Hematopoietic multipotent progenitor cell (in vitro differentiated cells): ENCODE measurements around the gene CYTH1. TPM values are rescaled to one million over a fixed set of nuclear protein-coding genes. Genes with fewer than 3 reads are reported as not detected.

Experiments used
- DNase-seq, 3 donors: peaks; one replicate each; pipeline ENCODE4 v3.0.0-alpha.2; 2011 to 2015; ENCODE audit warnings: low read depth in 2 of 3, low spot score in 2 of 3
- total RNA-seq: library from RNA; depleted of rRNA; stranded (reverse); fragments of >200 nt; gene quantifications from one replicate; pipeline ENCODE4 v1.2.3, GENCODE V29; 2012

The CYTH1 gene
- total RNA-seq, 1 donor: 49.0 TPM

DNA sequence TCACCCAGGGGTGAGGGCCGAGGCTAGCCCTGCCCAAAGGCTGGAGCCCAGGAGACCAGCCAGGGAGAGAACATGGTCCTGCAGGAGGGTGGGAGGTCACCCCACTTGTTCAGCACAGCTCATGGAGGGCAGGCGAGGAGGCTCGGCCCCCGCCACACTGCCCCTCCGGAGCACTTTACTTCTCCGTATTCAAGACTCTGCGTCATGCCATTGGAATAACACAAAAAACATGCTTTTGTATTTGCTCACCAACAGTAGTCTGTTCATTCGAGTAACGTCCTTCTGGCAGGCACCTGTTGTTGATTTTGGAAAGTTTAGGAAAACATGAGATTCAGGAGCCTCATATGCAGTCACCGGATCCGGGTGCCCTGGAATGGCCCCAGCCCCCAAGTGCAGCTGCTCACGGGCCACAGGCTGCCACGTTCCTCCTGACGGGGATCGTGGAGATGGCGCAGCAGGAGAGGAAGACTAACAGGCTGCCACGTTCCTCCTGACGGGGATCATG, 123.7 kb downstream of the CYTH1 start:
- no peak for DNase-seq

- DNase-seq: no peak
Measured at GRCh38 chr17:78655251-78655940, 126.7 kb downstream of the CYTH1 start.

- no peak for DNase-seq
Measured at GRCh38 chr17:78654325-78654724, 127.7 kb downstream of the CYTH1 start.

DNA sequence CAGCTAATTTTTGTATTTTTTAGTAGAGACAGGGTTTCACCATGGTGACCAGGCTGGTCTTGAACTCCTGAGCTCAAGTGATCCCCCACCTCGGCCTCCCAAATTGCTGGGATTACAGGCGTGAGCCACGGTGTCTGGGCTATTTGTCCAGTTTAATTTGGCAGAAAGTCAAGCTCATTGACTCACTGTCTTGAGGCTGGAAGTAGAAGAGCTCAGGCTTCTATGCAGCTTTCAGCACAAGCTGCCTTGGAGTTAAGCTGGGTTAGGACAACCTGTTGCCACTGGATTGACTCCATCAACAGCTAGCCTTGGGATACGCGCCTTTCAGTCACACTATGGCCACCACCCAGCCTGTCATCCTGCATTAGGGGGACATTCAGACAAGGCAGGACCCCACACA, 128.7 kb downstream of the CYTH1 start:
- DNase-seq: no peak

GRCh38 chr17:78652913-78653312, 129.2 kb downstream of the CYTH1 start:
- DNase-seq: no peak

DNA sequence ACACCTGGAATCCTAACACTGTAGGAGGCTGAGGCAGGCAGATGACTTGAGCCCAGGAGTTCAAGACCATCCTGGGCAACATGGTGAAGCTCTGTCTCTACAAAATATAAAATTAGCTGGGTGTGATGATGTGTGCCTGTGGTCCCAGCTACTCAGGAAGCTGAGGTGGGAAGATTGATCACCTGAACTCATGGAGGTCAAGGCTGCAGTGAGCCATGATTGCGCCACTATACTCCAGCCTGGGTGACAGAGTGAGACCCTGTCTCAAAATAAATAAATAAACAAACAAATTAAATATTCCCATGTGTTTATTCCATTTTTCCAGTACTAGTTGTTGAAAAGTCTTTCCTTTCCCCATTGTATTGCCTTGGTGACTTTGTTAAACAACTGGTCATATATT, 130.0 kb downstream of the CYTH1 start:
- DNase-seq: no peak

GRCh38 chr17:78651554-78651953, 130.5 kb downstream of the CYTH1 start:
- no peak for DNase-seq

- DNase-seq: no peak
Measured at GRCh38 chr17:78650093-78650715, 131.9 kb downstream of the CYTH1 start.

- no peak for DNase-seq
Measured at GRCh38 chr17:78648293-78648692, 133.8 kb downstream of the CYTH1 start.

DNA sequence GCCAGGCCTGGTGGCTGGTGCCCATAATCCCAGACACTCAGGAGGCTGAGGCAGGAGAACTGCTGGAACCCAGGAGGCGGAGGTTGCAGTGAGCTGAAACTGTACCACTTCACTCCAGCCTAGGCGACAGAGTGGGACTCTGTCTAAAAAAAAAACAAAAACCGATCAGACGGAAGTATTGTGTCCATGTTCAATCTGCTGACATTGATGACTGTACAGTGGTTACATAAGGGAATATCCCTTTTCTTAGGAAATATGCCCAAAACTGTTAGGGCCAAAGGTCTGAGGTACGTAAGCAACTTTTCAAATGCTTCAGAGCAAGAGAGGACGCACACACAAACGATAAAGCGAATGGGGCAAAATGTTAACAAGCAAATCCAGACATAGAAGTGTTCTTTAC, 135.0 kb downstream of the CYTH1 start:
- DNase-seq: no peak

DNA sequence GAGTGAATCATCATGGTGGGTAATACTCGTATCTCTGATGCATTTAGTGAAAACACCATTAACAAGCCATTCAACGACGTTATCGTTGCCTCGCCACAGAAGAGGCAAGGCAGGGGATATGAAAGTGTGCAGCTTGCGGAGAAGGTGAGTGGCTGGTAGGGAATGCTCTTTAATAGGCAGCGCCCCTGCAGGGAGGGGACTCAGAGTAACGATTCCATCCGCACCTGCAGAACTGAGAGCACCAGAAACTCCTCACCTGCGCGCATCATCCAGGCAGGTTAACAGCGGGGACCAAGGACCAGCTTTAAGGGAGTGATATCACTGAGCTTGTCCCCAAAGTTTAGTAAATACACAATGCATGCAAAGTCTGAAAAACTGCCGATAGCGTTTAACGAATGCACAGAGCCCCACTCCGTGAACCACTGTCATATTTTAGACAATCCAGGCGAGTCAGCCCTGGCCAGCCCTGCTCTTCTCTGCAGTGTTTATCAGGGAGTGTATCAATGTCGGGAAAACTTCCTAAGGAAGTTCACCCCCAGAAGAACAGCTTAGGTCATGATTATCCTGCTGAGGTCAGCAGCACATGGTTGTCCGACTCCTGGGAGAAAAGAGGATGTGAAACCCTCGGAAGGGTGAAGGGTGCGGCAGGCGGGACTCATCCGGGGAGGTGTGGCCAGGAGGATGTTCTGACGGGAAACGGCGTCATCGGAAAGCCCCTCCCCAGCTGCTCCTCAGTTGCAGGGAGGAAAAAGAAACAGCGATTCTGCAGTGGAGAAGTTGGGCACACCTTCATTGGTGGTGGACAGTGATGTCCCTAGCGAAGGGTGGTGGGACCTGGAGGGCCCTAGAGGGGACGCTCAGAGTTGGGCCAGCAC, 136.4 kb downstream of the CYTH1 start:
- peak; percentile 44 to 57 (median 50) for DNase-seq

- no peak for DNase-seq
Measured at GRCh38 chr17:78644931-78645351, 137.1 kb downstream of the CYTH1 start.

DNA sequence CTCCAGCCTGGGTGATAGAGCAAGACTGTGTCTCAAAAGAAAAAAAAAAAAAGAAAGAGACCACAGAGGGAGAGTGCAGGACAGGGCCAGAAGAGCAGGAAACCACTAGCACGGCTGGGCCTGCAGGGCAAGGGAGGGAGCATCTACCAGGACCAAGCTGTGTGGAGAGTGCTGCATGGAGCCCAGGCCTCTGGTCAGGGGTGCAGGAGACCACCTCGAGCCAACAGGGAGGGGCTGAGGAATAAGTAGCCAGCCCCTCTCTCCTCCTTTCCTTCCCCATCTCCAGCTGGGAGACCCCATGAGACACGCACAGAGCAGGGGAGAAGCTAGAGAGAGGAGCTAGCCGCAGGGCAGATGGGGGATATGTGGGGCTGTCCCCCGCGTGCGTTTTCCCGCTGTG, 137.8 kb downstream of the CYTH1 start:
- peak in 1 of 3 donors; percentile 34 for DNase-seq

- DNase-seq: no peak
Measured at GRCh38 chr17:78643326-78643725, 138.7 kb downstream of the CYTH1 start.

GRCh38 chr17:78642707-78643106, 139.4 kb downstream of the CYTH1 start:
- DNase-seq: no peak

DNA sequence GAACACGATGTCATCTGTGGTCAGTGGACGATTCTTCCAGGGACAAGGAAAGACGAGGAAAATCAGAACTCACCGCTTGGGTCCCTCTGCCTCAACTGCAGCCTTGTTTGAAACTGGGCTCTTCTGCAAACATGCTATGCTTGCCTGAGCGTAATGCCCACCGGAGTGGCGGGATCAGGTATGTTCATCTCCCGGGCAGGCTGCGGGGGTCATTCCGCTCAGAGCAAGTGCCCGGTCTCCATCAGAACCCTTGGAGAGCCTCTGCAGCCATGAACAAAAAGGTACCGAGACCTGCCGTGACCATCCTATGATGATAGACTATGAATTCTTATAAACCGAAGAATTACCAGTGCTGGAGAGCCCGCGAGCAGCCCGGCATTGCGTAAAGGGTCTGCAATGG, 140.4 kb downstream of the CYTH1 start:
- DNase-seq: no peak

GRCh38 chr17:78641243-78641642, 140.8 kb downstream of the CYTH1 start:
- no peak for DNase-seq

DNA sequence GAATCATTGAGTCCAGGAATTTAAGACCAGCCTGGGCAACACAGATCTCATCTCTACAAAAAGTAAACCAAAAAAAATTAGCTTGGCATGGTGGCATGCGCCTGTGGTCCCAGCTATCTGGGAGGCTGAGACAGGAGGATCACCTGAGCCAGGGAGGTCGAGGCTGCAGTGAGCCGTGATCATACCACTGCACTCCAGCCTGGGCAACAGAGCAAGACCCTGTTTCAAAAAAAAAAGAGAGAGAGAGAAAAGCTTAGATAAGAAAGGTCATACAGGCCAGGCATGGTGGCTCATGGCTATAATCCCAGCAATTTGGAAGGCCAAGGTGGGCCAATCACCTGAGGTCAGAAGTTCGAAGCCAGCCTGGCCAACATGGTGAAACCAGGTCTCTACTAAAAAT, 141.4 kb downstream of the CYTH1 start:
- DNase-seq: no peak

DNA sequence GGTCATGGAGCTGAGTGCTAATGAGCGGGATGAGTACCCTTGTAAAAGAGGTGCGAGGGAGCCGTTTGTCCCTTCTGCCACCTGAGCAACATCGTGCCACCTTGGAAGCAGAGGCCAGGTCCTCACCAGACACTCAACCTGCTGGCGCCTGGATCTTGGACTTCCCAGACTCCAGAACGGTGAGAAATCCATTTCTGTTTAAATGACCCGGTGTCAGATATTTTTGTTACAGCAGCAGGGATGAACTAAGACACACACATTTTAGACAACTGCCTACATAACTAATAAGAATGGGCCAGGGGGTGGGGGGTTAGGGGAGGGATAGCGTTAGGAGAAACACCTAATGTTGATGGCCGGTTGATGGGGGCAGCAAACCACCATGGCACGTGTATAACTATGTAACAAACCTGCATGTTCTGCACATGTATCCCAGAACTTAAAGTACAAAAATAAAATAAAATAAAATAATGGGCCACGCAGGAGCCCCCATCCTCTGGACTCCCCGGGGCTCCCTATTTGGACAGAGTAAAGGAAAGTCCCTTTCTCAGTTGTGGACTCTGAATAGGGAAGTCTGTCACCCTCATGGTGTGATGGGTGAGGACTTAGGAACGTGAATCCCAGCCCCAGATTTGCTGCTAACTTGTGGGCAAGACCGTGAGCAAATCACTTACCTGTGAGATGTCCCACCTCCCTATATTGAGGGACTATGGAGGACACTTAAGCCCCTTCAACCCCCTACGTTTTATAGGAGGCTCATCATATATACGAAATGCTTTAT, 144.2 kb downstream of the CYTH1 start:
- DNase-seq: no peak

GRCh38 chr17:78637146-78637545, 144.9 kb downstream of the CYTH1 start:
- DNase-seq: no peak

DNA sequence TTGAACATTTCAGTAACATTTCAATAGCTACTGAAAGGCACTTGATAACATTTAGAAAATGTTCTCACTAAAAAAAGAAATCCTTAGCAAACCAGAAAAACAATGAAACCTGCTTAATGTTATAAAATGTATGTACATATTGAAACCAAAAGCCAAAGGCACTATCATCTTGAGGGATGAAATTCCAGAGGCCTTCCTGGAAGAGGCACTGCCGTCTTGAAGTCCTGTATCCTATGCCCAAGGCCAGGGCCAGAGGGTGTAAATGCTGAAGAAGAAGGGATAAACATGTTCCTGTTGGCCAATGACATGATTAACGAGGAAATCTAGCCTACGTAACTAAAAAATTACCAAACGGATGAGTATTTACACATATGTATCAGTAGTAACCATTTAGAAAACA, 147.9 kb downstream of the CYTH1 start:
- no peak for DNase-seq
